ENCODE results near the gene HERPUD2.
"Not testable (repeated sequence)": the region's sequence is repeated elsewhere in the genome, so short reads cannot be mapped to it uniquely, and the experiment has no call there.

The HERPUD2 gene

GRCh38 chr7:35676211-35676610, 18.7 kb downstream of the HERPUD2 start:
- no peak for DNase-seq

GRCh38 chr7:35670856-35671569, 23.9 kb downstream of the HERPUD2 start:
- DNase-seq = no peak

GRCh38 chr7:35660411-35660810, 34.5 kb downstream of the HERPUD2 start:
- DNase-seq = not testable (repeated sequence)

DNA sequence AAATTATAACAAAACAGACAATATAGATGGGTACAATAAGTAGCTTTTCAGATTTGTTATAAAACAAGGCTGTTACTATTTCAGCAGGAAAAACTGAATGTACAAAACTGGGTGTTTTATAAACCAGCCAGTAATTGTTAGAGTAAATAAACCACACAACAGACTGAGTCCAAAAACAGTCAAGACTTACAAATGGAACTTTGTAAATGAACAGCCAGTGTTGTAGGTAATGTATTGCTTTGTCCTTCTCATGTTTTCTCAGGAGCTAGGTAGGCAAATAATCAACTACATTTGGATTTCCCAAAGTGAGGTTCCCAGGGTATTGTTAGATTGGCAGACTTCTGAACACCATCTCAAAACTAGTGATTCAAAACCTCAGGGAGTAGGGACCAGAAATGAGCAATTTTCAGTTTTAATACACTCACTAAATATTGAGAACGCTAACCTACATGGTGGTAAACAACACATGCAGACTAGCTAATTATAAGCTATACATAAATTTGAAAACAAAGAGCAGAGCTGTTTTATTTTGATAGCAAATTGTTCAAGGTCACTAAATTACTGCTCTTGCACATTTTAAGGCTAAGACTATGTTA, 36.2 kb downstream of the HERPUD2 start:
- DNase-seq = peak in 1 of 2 experiments; percentile 39

DNA sequence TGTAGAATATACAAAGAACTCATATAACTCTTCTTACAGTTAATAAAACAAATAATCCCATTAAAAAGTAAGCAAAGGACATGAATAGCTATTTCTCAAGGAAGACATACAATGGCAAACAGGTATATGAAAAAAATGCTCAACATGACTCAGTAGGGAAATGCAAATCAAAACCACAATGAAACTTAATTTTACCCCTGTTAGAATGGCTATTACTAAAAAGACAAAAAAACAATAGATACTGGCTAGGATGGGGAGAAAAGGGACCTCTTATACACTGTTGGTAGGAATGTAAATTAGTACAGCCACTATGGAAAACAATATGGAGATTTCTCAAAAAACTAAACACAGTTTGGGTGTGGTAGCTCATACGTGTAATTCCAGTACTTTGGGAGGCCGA, 37.8 kb downstream of the HERPUD2 start:
- no peak for DNase-seq

GRCh38 chr7:35654558-35654957, 40.4 kb downstream of the HERPUD2 start:
- not testable (repeated sequence) for DNase-seq

- DNase-seq = no peak
These were observed 42.8 kb downstream of the HERPUD2 start for GRCh38 chr7:35652124-35652523.

- DNase-seq = no peak
These were observed 44.2 kb downstream of the HERPUD2 start for GRCh38 chr7:35650751-35651150.

DNA sequence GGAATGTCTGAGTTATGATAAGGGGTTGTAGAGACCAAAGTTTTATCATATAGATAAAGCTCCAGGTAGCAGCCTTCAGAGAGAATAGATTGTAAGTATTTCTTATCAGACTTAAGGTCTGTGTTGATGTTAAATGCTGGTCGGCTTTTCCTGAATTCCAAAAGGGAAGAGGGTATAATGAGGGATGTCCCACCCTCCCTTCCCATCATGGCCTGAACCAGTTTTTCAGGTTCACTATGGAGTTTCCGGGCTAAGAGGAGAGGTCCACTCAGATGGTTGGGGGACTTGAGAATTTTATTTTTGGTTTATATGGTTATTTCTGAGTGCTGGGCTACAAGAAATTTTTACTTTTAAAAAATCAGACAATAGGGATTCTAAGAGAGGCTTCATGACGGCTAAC, 45.2 kb downstream of the HERPUD2 start:
- DNase-seq = no peak

- no peak for DNase-seq
These were observed 46.6 kb downstream of the HERPUD2 start for GRCh38 chr7:35648367-35648766.

DNA sequence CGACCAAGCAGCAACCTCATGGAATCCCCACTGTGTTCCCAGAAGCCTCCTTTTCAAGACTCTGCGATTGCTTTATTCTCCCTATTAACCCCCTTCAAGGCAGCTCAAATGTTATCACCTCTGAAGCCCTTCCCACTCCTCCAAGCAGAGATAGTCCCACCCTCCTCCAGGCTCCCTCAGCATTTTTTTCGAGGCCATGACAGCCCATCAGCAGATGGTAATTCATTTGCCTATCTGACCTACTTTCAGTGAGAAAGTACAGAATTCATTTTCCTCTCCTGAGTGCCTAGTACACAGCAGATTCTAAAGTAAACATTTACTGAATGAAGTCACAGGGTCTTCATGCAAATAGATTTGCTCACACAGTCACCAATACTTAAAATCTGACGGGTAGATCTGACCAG, 47.8 kb downstream of the HERPUD2 start:
- no peak for DNase-seq

- no peak for DNase-seq
These were observed 48.5 kb downstream of the HERPUD2 start for GRCh38 chr7:35646289-35647023.

DNA sequence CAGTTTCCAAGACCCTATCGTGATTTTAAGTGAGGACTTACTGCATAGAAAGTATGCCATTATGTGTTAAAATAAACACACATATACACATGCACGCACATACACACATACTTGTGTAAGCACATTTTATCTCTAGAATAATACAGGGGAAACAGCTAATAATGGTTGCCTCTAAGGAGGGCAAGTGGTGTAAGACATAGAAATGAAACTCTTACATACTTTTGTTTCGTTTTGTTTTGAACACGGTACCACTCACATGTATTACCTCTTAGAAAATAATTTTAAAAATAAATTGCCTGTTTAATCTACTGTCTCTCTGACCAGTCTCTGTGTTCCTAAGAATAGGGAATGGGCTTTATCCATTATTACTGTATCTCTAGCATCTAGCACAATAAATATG, 49.2 kb downstream of the HERPUD2 start:
- DNase-seq = no peak

GRCh38 chr7:35630024-35630972, 64.6 kb downstream of the HERPUD2 start:
- no peak for DNase-seq

DNA sequence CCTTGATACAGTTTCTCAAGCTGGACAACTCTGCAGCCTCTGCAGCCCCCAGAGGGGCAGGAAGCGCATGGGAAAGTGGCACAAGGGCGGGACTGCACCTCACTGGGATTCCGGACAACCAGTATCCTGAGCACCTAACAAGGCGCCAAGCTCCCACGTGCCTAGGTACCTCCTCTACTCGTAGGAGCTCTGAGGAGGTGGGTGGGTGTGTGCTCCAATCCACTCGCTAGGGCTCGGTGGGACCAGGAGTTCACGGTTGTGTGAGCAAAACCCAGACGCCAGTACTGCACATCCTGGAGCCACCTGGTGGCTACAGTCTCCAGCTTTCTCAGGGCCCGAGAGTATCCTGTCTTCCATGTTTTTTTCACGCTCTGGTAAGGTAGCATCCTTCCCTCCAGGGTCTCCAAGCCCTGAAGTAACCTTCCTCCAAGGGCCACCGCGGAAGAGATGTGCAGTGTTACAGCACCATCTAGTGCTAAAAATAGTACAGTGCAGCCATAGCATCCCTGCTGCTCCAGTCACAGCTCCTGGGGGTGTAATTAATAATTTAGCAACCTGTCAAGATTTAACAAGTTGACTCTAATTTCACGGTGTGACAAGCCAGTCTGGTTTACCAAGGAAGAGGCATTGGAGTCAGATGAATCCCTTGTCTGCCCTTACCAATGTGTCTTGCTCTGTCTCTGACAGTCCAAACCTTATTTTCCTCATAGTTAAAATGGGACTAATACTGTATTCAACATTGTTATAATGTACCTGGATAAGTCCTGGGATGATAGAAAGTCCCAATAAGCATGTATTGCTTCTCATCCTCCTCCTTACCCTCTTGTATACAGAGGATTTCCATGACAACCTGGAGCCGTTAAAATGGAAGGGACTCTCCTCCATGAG, 70.4 kb downstream of the HERPUD2 start:
- peak in 1 of 2 experiments; percentile 44 for DNase-seq

DNA sequence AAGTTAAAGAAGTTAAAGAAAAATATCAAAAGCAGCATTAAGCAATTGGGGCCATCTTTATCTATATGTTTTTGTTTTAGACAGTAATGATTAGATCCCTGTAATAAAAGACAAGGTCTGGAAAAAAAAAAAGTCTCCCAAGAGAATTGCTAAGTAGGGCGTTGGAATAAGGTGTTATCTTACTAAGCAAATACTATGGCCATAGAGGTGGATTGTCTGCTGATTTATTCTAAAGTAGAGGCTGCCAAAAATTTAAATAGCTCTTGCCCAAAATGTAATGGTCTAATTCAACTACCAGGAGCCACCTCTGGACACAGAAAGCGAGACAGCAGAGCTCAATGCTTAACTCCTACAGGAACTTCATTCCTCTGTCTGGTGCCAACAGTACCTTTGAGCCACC, 71.6 kb downstream of the HERPUD2 start:
- peak in 1 of 2 experiments; percentile 10 for DNase-seq

GRCh38 chr7:35619863-35620262, 75.1 kb downstream of the HERPUD2 start:
- no peak for DNase-seq

DNA sequence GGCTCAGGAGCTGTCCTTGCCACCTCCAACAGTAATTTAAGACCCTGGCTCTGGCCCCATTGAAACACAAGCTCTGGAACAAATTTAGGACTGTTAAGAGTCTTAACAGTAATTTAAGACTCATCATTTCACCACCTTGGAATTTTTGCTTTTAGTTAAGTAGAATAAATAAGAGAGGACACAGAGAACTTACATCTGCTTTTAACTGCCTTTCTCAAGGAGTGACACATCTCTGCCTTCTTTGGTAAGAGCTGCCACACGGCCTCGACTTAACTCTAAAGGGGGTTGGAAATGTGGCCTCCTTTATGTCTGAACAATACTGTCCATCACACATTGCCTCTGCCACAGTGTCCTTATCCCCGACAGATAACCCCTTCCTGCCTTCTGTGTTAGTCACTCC, 77.9 kb downstream of the HERPUD2 start:
- no peak for DNase-seq

DNA sequence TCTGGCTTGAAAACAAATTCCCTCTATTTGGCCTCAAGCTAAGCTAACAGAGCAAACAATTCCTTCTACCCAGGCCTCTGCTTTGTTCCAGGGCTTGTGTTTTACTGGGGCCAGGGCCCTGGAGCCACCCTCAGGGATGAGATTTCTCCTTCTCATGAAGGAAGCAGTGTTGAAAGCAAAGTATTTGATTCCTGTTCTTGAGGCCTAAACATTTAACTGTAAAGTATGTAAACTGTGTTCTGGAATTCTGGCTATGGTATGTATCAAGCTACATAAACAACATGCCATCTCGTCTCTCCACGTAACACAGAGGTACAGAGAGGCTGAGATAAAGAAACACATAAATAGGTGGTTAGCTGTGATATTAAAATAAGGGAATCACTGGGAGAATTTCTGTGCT, 81.8 kb downstream of the HERPUD2 start:
- DNase-seq = no peak

- no peak for DNase-seq
These were observed 89.2 kb downstream of the HERPUD2 start for GRCh38 chr7:35605760-35606159.

DNA sequence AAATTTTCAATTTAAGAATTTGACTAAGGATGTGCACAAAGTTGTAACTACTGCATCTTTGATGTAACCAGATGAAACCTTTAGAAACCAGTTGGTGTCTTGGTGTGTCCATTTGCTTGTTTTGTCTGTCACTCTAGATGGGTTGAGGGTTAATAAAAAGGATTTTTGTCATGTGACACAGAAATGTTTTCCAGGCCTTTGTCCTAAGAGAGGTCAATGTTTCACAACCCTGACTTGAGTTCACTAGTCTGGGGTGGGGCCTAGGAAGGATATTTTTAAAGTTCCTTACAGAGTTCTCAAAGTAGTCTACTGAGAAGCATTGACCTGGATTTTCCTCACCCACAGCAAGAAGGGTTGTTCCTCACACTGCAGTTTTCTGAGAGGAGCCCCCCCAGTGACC, 90.3 kb downstream of the HERPUD2 start:
- no peak for DNase-seq

DNA sequence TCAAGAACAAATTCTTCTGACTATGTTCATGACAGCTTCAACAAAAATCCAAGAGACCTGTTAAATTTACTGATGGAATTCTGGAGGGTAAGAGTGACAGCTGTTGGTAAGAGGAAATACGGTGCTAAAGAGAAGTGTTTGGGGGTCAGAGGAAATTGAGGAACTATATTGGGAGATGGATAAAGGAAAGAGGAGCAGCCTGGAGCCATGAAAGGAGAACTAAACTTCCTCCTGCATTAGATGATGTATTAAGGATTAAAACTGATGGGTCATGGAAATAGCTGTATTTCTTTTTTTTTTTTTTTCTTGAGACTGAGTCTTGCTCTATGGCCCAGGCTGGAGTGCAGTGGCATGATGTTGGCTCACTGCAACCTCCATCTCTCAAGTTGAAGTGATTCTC, 95.3 kb downstream of the HERPUD2 start:
- no peak for DNase-seq
